Globus pallidus (tissue), 1 donor: ENCODE measurements around the gene SURF6.
"Not testable (repeated sequence)": the region's sequence is repeated elsewhere in the genome, so short reads cannot be mapped to it uniquely, and the experiment has no call there.

ENCODE experiments used
- DNase-seq: peaks from one replicate; pipeline ENCODE4 v3.0.0-alpha.2; 2015; ENCODE audit warnings: low spot score

The SURF6 gene

GRCh38 chr9:133327021-133327420, 9.0 kb downstream of the SURF6 start:
- DNase-seq, result not testable (repeated sequence)

- no peak for DNase-seq
Observed at GRCh38 chr9:133323991-133324703, 11.8 kb downstream of the SURF6 start.

GRCh38 chr9:133323211-133323610, 12.8 kb downstream of the SURF6 start:
- DNase-seq, result no peak

GRCh38 chr9:133322701-133323100, 13.3 kb downstream of the SURF6 start:
- DNase-seq, result no peak

GRCh38 chr9:133321411-133321935, 14.5 kb downstream of the SURF6 start:
- DNase-seq, result no peak

- DNase-seq, result no peak
Observed at GRCh38 chr9:133320421-133320881, 15.5 kb downstream of the SURF6 start.

GRCh38 chr9:133317551-133317950, 18.4 kb downstream of the SURF6 start:
- not testable (repeated sequence) for DNase-seq

GRCh38 chr9:133315997-133316396, 20.0 kb downstream of the SURF6 start:
- no peak for DNase-seq

- DNase-seq, result no peak
Observed at GRCh38 chr9:133309608-133310007, 26.4 kb downstream of the SURF6 start.

- no peak for DNase-seq
Observed at GRCh38 chr9:133307301-133307700, 28.7 kb downstream of the SURF6 start.

GRCh38 chr9:133306242-133307204, 29.5 kb downstream of the SURF6 start:
- DNase-seq, result no peak

- DNase-seq, result no peak
Observed at GRCh38 chr9:133305731-133306130, 30.3 kb downstream of the SURF6 start.

GRCh38 chr9:133304477-133305377, 31.3 kb downstream of the SURF6 start:
- no peak for DNase-seq

- DNase-seq, result no peak
Observed at GRCh38 chr9:133304158-133304470, 31.9 kb downstream of the SURF6 start.

GRCh38 chr9:133303266-133304157, 32.5 kb downstream of the SURF6 start:
- DNase-seq, result no peak

- DNase-seq, result no peak
Observed at GRCh38 chr9:133301253-133302230, 34.4 kb downstream of the SURF6 start.

GRCh38 chr9:133299996-133300395, 36.0 kb downstream of the SURF6 start:
- not testable (repeated sequence) for DNase-seq

- no peak for DNase-seq
Observed at GRCh38 chr9:133294257-133294656, 41.7 kb downstream of the SURF6 start.

GRCh38 chr9:133290751-133291302, 45.2 kb downstream of the SURF6 start:
- no peak for DNase-seq
